HCT116 (cell line): ENCODE results near the gene LIN7A. TPM values are rescaled to one million over a fixed set of nuclear protein-coding genes. Genes with fewer than 3 reads are reported as not detected.

Experiments
- ATAC-seq: fragments of 200-7000 bp; cut with Tn5 transposase; 2 replicates; pipeline ENCODE4 v1.9.1; 2020; ENCODE audit warnings: mild to moderate bottlenecking, moderate library complexity
- BruUV-seq: library from RNA; stranded (reverse); fragments of 400-500 nt; replicated peaks from 2 replicates; lab custom pipeline; 2021; lab: Mats Ljungman, UMichigan
- CTCF ChIA-PET: fragments of 300-600 bp; sonication (Branson Sonifier 250); formaldehyde crosslinking; loops from one replicate; lab custom pipeline; 2021; ENCODE audit warnings: antibody characterized with exemption; lab: Charles Lee
- POLR2A ChIA-PET: fragments of 300-600, 350-600 bp; sonication (Branson Sonifier 250); formaldehyde crosslinking; loops from one replicate; lab custom pipeline; 2021; ENCODE audit warnings: antibody characterized with exemption; lab: Charles Lee
- RAD21 ChIA-PET, 2 experiments: fragments of 300-600 bp; sonication (Branson Sonifier 250); formaldehyde crosslinking; loops; one replicate each; lab custom pipeline; 2023; ENCODE audit warnings: low total read pairs in 2 of 2; ENCODE audit not compliant: uncharacterized antibody in 2 of 2, unreplicated experiment in 2 of 2, low non-redundant PET in 1 of 2; lab: Charles Lee
- DNase-seq: peaks from one replicate; pipeline ENCODE4 v3.0.0-alpha.2; 2010; ENCODE audit warnings: low read depth, low spot score
- H2AFZ ChIP-seq: fragments of 200-600 bp; shearing (Covaris generic), sonication (generic); 2 replicates; pipeline ENCODE4 v1.6.1; 2017; ENCODE audit warnings: low read depth, mixed run types, mixed read lengths, antibody characterized with exemption, low read length; ENCODE audit not compliant: poor library complexity, severe bottlenecking
- H3K27ac ChIP-seq: 2 replicates; pipeline ENCODE4 v1.5.1; 2012; ENCODE audit warnings: low read depth, low read length
- H3K27me3 ChIP-seq: fragments of 200-600 bp; sonication (generic); 2 replicates; pipeline ENCODE4 v1.6.1; 2016; ENCODE audit warnings: mixed run types, low read length, mixed read lengths; ENCODE audit not compliant: insufficient read depth
- H3K36me3 ChIP-seq, 2 experiments: fragments of 200-500 bp in 1 of 2; fragments of 200-600 bp in 1 of 2; sonication (Bioruptor generic) in 1 of 2; sonication (generic) in 1 of 2; 2 replicates each; pipeline versions ENCODE4 v1.5.1 to v1.6.1; 2014 to 2016; ENCODE audit warnings: low read length in 2 of 2, inconsistent platforms in 1 of 2, mixed read lengths in 1 of 2, mixed run types in 1 of 2; ENCODE audit not compliant: insufficient read depth in 2 of 2, control insufficient read depth in 1 of 2
- H3K4me1 ChIP-seq, 2 experiments: fragments of 200-600 bp in 1 of 2; sonication (generic) in 1 of 2; 2 replicates each; pipeline versions ENCODE4 v1.5.1 to v1.6.1; 2012 to 2017; ENCODE audit warnings: low read length in 2 of 2, inconsistent platforms in 1 of 2, mild to moderate bottlenecking in 1 of 2, mixed read lengths in 1 of 2, mixed run types in 1 of 2, moderate library complexity in 1 of 2; ENCODE audit not compliant: insufficient read depth in 2 of 2, control insufficient read depth in 1 of 2
- H3K4me2 ChIP-seq: fragments of 200-600 bp; sonication (generic); 2 replicates; pipeline ENCODE4 v1.6.1; 2017; ENCODE audit warnings: mixed run types, low read length, mixed read lengths
- H3K4me3 ChIP-seq, 2 experiments: fragments of 200-600 bp in 1 of 2; sonication (generic) in 1 of 2; replicated peaks in 1 of 2; 2 replicates each; pipeline ENCODE4 v1.5.1; 2011 to 2016; ENCODE audit warnings: low read length in 2 of 2, control low read depth in 1 of 2, low read depth in 1 of 2, mild to moderate bottlenecking in 1 of 2, mixed read lengths in 1 of 2, mixed run types in 1 of 2
- H3K79me2 ChIP-seq: fragments of 200-600 bp; sonication (generic); 2 replicates; pipeline ENCODE4 v1.6.1; 2017; ENCODE audit warnings: mild to moderate bottlenecking, mixed run types, low read length, moderate library complexity, mixed read lengths; ENCODE audit not compliant: insufficient read depth
- H3K9ac ChIP-seq: fragments of 200-600 bp; sonication (generic); 2 replicates; pipeline ENCODE4 v1.6.1; 2016; ENCODE audit warnings: low read length, mixed read lengths
- H3K9me2 ChIP-seq: fragments of 200-600 bp; sonication (generic), shearing (Covaris generic); 2 replicates; pipeline ENCODE4 v1.6.1; 2017; ENCODE audit warnings: mixed run types, mild to moderate bottlenecking, moderate library complexity; ENCODE audit not compliant: insufficient read depth
- H3K9me3 ChIP-seq, 2 experiments: fragments of 200-500 bp in 1 of 2; fragments of 200-600 bp in 1 of 2; sonication (Bioruptor generic) in 1 of 2; sonication (generic) in 1 of 2; 2 replicates each; pipeline ENCODE4 v1.6.1; 2014 to 2017; ENCODE audit warnings: low read length in 2 of 2, mixed read lengths in 2 of 2, inconsistent platforms in 1 of 2, low read depth in 1 of 2, mild to moderate bottlenecking in 1 of 2, mixed run types in 1 of 2, moderate library complexity in 1 of 2; ENCODE audit not compliant: control insufficient read depth in 1 of 2, insufficient read depth in 1 of 2
- H4K20me1 ChIP-seq: fragments of 200-600 bp; sonication (generic), shearing (Covaris generic); 2 replicates; pipeline ENCODE4 v1.6.1; 2017; ENCODE audit warnings: mixed run types, mild to moderate bottlenecking, moderate library complexity; ENCODE audit not compliant: insufficient read depth
- CBX3 ChIP-seq: IDR thresholded peaks from 2 replicates; pipeline ENCODE4 v1.6.1; 2012; ENCODE audit warnings: low read depth
- EGR1 ChIP-seq: IDR thresholded peaks from 2 replicates; pipeline ENCODE4 v1.6.1; 2012; ENCODE audit warnings: low read depth
- ELF1 ChIP-seq: IDR thresholded peaks from 2 replicates; pipeline ENCODE4 v1.6.1; 2012; ENCODE audit warnings: low read depth, borderline replicate concordance
- EZH2 ChIP-seq: fragments of 200-600 bp; sonication (generic); IDR thresholded peaks from 2 replicates; pipeline ENCODE4 v1.6.1; 2017; ENCODE audit warnings: antibody characterized with exemption, mixed run types
- EZH2phosphoT487 ChIP-seq: fragments of 200-600 bp; IDR thresholded peaks from 2 replicates; pipeline ENCODE4 v1.6.1; 2018; ENCODE audit warnings: antibody characterized with exemption, borderline replicate concordance
- FOSL1 ChIP-seq: IDR thresholded peaks from 2 replicates; pipeline ENCODE4 v1.6.1; 2012; ENCODE audit warnings: low read depth
- JUND ChIP-seq: IDR thresholded peaks from 2 replicates; pipeline ENCODE4 v1.6.1; 2012
- POLR2A ChIP-seq: IDR thresholded peaks from 2 replicates; pipeline ENCODE4 v1.7.0; 2011; ENCODE audit warnings: borderline replicate concordance; ENCODE audit not compliant: insufficient read depth, insufficient read length; ENCODE audit errors: extremely low read depth
- POLR2AphosphoS5 ChIP-seq: IDR thresholded peaks from 2 replicates; pipeline ENCODE4 v1.6.1; 2011; ENCODE audit warnings: mild to moderate bottlenecking, low read depth, low read length, moderate library complexity
- RAD21 ChIP-seq: IDR thresholded peaks from 2 replicates; pipeline ENCODE4 v1.6.1; 2012; ENCODE audit warnings: low read depth, mild to moderate bottlenecking
- SIN3A ChIP-seq: IDR thresholded peaks from 2 replicates; pipeline ENCODE4 v1.6.1; 2012; ENCODE audit warnings: low read depth
- SP1 ChIP-seq: IDR thresholded peaks from 2 replicates; pipeline ENCODE4 v1.6.1; 2012; ENCODE audit warnings: low read depth
- SRF ChIP-seq: IDR thresholded peaks from 2 replicates; pipeline ENCODE4 v1.6.1; 2012; ENCODE audit warnings: low read depth
- YY1 ChIP-seq: IDR thresholded peaks from 2 replicates; pipeline ENCODE4 v1.6.1; 2011; ENCODE audit warnings: low read length, low read depth, moderate library complexity, mild to moderate bottlenecking; ENCODE audit not compliant: insufficient replicate concordance; ENCODE audit errors: extremely low read depth
- ZNF274 ChIP-seq: fragments of 200-500 bp; sonication (Bioruptor generic); IDR thresholded peaks from 2 replicates; pipeline ENCODE4 v1.6.1; 2014; ENCODE audit warnings: mild to moderate bottlenecking, low read depth, low read length, inconsistent platforms
- intact Hi-C: fragments of 100-400 bp; cut with micrococcal nuclease; formaldehyde crosslinking; loops from 2 replicates; pipeline ENCODE4 v1.10.0; 2022
- total RNA-seq: library from RNA; stranded (reverse); gene quantifications from one replicate; pipeline ENCODE4 v1.2.1, GENCODE V29; 2021; ENCODE audit not compliant: unreplicated experiment
- TF ChIP-seq, protein P1 (sequence below): IDR thresholded peaks from 2 replicates; pipeline ENCODE4 v1.6.1; 2011; ENCODE audit warnings: mild to moderate bottlenecking, low read length, moderate library complexity; ENCODE audit not compliant: insufficient replicate concordance; ENCODE audit errors: extremely low read depth
- TF ChIP-seq, protein P2 (sequence below), 3 experiments: fragments of 200-600 bp in 1 of 3; sonication (generic) in 1 of 3; IDR thresholded peaks in 2 of 3; conservative IDR thresholded peaks in 1 of 3; 2 replicates each; pipeline ENCODE4 v1.5.1; 2012 to 2017; ENCODE audit warnings: low read depth in 2 of 3, low read length in 2 of 3, antibody characterized with exemption in 1 of 3, borderline replicate concordance in 1 of 3, control low read depth in 1 of 3, mild to moderate bottlenecking in 1 of 3, mixed read lengths in 1 of 3, mixed run types in 1 of 3, moderate library complexity in 1 of 3; ENCODE audit not compliant: insufficient read depth in 1 of 3
- TF ChIP-seq, protein P3 (sequence below): IDR thresholded peaks from 2 replicates; pipeline ENCODE4 v1.6.1; 2012

Gene LIN7A
- total RNA-seq, 1 experiment from 2014 or later: 1.5 TPM

DNA sequence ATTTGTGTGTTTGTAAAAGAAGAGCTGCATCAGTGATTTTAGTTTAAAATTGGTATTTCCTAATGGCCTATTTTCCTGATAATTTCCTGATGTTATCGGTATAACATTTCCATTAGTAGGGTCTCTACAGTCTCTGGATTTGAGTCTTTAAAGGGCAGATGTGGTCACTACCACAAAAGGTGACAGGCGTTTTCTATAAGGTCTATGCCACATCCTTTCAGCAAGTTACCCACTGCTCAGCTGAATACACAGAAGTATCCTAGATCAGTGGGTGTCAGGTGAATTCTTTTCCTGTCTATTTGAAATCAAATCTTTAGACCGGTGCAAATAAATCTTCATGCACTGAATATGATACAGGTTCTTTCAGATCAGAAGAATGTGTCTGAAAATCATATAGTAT is 90.2 kb downstream of the LIN7A start:
- Histone ChIP-seq H3K4me2 (no peak overlapping the region), H3K4me1 (no peaks in the 10 kb centered on the region), H3K27ac (no peak overlapping the region), H3K9me2 (no peaks in the 10 kb centered on the region)
- TF ChIP-seq EZH2 (no peak), FOSL1 (no peak), ELF1 (no peak), YY1 (no peak), EGR1 (no peak), JUND (no peak), EZH2phosphoT487 (no peak), POLR2AphosphoS5 (no peak), CBX3 (no peak), RAD21 (no peak), SIN3A (no peak), SRF (no peak), POLR2A (no peak), SP1 (no peak), ZNF274 (no peak)
- TF ChIP-seq, protein P1, sequence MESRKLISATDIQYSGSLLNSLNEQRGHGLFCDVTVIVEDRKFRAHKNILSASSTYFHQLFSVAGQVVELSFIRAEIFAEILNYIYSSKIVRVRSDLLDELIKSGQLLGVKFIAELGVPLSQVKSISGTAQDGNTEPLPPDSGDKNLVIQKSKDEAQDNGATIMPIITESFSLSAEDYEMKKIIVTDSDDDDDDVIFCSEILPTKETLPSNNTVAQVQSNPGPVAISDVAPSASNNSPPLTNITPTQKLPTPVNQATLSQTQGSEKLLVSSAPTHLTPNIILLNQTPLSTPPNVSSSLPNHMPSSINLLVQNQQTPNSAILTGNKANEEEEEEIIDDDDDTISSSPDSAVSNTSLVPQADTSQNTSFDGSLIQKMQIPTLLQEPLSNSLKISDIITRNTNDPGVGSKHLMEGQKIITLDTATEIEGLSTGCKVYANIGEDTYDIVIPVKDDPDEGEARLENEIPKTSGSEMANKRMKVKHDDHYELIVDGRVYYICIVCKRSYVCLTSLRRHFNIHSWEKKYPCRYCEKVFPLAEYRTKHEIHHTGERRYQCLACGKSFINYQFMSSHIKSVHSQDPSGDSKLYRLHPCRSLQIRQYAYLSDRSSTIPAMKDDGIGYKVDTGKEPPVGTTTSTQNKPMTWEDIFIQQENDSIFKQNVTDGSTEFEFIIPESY: no peak
- TF ChIP-seq, protein P2, sequence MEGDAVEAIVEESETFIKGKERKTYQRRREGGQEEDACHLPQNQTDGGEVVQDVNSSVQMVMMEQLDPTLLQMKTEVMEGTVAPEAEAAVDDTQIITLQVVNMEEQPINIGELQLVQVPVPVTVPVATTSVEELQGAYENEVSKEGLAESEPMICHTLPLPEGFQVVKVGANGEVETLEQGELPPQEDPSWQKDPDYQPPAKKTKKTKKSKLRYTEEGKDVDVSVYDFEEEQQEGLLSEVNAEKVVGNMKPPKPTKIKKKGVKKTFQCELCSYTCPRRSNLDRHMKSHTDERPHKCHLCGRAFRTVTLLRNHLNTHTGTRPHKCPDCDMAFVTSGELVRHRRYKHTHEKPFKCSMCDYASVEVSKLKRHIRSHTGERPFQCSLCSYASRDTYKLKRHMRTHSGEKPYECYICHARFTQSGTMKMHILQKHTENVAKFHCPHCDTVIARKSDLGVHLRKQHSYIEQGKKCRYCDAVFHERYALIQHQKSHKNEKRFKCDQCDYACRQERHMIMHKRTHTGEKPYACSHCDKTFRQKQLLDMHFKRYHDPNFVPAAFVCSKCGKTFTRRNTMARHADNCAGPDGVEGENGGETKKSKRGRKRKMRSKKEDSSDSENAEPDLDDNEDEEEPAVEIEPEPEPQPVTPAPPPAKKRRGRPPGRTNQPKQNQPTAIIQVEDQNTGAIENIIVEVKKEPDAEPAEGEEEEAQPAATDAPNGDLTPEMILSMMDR (IDR thresholded peaks at IDR 0.05 in 2 of 3, conservative IDR thresholded peaks at IDR 0.05 in 1 of 3; ENCODE audit: borderline replicate concordance in 1 of 3, insufficient read depth in 1 of 3, low read depth in 2 of 3, low read length in 2 of 3): no peak
- TF ChIP-seq, protein P3, sequence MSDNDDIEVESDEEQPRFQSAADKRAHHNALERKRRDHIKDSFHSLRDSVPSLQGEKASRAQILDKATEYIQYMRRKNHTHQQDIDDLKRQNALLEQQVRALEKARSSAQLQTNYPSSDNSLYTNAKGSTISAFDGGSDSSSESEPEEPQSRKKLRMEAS: no peak
- TF ChIP-seq, all 23 proteins: peak for 0
- Histone ChIP-seq H3K36me3 (no peaks in the 10 kb centered on the region), H3K9ac (no peak overlapping the region), H3K4me3 (no peak overlapping the region), H3K79me2 (no peaks in the 10 kb centered on the region), H3K27me3 (0 out of 2 replicates have a peak, but pooled peaks cover 13% of the 10 kb centered on the region), H3K9me3 (no peaks in the 10 kb centered on the region), H4K20me1 (no peaks in the 10 kb centered on the region), H2AFZ (no peak overlapping the region)
- BruUV-seq: no TSS peak
- no peak for ATAC-seq
- no peak for DNase-seq
- RAD21 ChIA-PET: no interaction called here
- POLR2A ChIA-PET: no interaction called here
- intact Hi-C loops: no loop called here
- CTCF ChIA-PET: no interaction called here
